Measurements from ENCODE around the gene GPR15LG. TPM values are rescaled to one million over a fixed set of nuclear protein-coding genes. Genes with fewer than 3 reads are reported as not detected.

The GPR15LG gene
- total RNA-seq, 1 experiment from 2014 or later: not detected

DNA sequence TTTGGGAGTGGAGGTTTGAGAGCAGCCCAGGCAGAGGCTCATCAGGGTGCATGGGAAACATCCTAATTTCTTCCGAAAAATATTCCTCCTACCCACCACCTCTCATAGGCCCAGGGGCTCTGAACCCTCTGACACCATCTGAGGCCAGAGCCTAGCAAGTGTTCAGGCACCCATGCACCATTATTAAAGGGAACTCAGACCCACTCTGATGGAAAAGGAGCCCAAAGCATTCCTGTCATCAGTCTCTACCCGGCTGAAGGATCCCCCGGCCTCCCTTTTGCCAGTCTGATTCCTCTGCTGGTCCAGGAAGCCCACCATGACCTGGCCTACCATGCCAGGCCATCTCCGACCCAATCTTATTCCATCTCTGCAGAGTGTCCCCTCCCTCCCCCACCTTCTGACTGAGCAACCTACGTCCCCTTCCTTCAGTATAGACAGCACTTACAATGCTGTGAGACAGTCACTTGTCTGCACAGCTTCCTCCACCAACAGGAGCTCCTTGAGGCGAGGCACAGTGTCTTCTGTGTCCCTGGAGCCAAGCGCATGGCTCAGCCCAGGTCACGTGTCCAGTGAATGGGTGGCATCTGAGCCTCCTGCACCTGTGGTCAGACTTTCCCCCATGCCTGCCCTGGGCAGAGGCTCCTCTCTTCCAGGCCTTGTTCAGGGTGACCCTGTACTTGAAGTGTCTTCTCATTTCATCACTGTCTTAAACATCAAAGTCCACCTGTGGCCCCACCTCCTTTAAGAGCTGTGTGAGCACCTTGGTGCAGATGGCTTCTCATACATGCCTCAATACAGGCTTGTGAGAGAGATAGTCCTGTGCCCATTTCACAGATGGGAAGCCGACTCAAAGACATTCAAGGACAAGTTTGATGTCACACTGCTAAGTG lies 889 bp upstream of the GPR15LG start:
- Histone ChIP-seq H3F3A (ENCODE audit: low read length, unreplicated experiment) (no peaks in the 10 kb centered on the region), H3K4me1 (ENCODE audit: insufficient read depth, low read length) (no peaks in the 10 kb centered on the region), H3K27me3 (ENCODE audit: low read length) (0 out of 2 replicates have a peak, but pooled peaks cover 8% of the 10 kb centered on the region), H3K9me2 (replicated peaks; ENCODE audit: low read length) (no peaks in the 10 kb centered on the region), H3K4me2 (ENCODE audit: low read length) (no peak overlapping the region), H3K27ac (ENCODE audit: low read length) (no peak overlapping the region), H3K4me3 (ENCODE audit: low read length) (no peak overlapping the region), H3K36me3 (ENCODE audit: low read depth, low read length) (no peaks in the 10 kb centered on the region), H3K9ac (ENCODE audit: low read length) (no peak overlapping the region), H2AFZ (ENCODE audit: low read length) (no peak overlapping the region), H3K79me2 (ENCODE audit: low read length) (no peaks in the 10 kb centered on the region), H3K9me3 (ENCODE audit: low read length) (no peaks in the 10 kb centered on the region), H4K20me1 (ENCODE audit: low read length) (no peaks in the 10 kb centered on the region)
- intact Hi-C loops (cut with micrococcal nuclease): no loop called here
- CTCF ChIA-PET: no interaction called here
- ATAC-seq (no peak), DNase-seq (no peak)
- TF ChIP-seq EZH2phosphoT487 (IDR thresholded peaks at IDR 0.05; ENCODE audit: borderline replicate concordance, low read length): no peak
- TF ChIP-seq, protein P1, sequence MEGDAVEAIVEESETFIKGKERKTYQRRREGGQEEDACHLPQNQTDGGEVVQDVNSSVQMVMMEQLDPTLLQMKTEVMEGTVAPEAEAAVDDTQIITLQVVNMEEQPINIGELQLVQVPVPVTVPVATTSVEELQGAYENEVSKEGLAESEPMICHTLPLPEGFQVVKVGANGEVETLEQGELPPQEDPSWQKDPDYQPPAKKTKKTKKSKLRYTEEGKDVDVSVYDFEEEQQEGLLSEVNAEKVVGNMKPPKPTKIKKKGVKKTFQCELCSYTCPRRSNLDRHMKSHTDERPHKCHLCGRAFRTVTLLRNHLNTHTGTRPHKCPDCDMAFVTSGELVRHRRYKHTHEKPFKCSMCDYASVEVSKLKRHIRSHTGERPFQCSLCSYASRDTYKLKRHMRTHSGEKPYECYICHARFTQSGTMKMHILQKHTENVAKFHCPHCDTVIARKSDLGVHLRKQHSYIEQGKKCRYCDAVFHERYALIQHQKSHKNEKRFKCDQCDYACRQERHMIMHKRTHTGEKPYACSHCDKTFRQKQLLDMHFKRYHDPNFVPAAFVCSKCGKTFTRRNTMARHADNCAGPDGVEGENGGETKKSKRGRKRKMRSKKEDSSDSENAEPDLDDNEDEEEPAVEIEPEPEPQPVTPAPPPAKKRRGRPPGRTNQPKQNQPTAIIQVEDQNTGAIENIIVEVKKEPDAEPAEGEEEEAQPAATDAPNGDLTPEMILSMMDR (conservative IDR thresholded peaks at IDR 0.05; ENCODE audit: low read depth, low read length): no peak
- no peak for TF ChIP-seq EZH2 (IDR thresholded peaks at IDR 0.05; ENCODE audit: low read length, unreplicated experiment)
- POLR2A ChIA-PET (ENCODE audit: unreplicated experiment): no interaction called here
- BruUV-seq (replicated peaks): no TSS peak

- H3K9ac ChIP-seq (ENCODE audit: low read length): no peak overlapping the region
- TF ChIP-seq EZH2phosphoT487 (IDR thresholded peaks at IDR 0.05; ENCODE audit: borderline replicate concordance, low read length) (no peak), EZH2 (IDR thresholded peaks at IDR 0.05; ENCODE audit: low read length, unreplicated experiment) (no peak)
- TF ChIP-seq, protein P1 (conservative IDR thresholded peaks at IDR 0.05; ENCODE audit: low read depth, low read length): no peak
- no peaks in the 10 kb centered on the region for H3K9me3 ChIP-seq (ENCODE audit: low read length)
- no TSS peak for BruUV-seq (replicated peaks)
- CTCF ChIA-PET: no interaction called here
- H3K27ac ChIP-seq (ENCODE audit: low read length): no peak overlapping the region
- H3K4me3 ChIP-seq (ENCODE audit: low read length): no peak overlapping the region
- no peaks in the 10 kb centered on the region for H3K4me1 ChIP-seq (ENCODE audit: insufficient read depth, low read length)
- no peaks in the 10 kb centered on the region for H3K79me2 ChIP-seq (ENCODE audit: low read length)
- ATAC-seq (no peak), DNase-seq (no peak)
- POLR2A ChIA-PET (ENCODE audit: unreplicated experiment): no interaction called here
- 0 out of 2 replicates have a peak, but pooled peaks cover 8% of the 10 kb centered on the region for H3K27me3 ChIP-seq (ENCODE audit: low read length)
- no peak overlapping the region for H3K4me2 ChIP-seq (ENCODE audit: low read length)
- no peak overlapping the region for H2AFZ ChIP-seq (ENCODE audit: low read length)
- H3F3A ChIP-seq (ENCODE audit: low read length, unreplicated experiment): no peaks in the 10 kb centered on the region
- no peaks in the 10 kb centered on the region for H3K9me2 ChIP-seq (replicated peaks; ENCODE audit: low read length)
- H3K36me3 ChIP-seq (ENCODE audit: low read depth, low read length): no peaks in the 10 kb centered on the region
- no peaks in the 10 kb centered on the region for H4K20me1 ChIP-seq (ENCODE audit: low read length)
- intact Hi-C loops (cut with micrococcal nuclease): no loop called here
Observed at GRCh38 chr10:84175436-84175835, 1.8 kb downstream of the GPR15LG start.

DNA sequence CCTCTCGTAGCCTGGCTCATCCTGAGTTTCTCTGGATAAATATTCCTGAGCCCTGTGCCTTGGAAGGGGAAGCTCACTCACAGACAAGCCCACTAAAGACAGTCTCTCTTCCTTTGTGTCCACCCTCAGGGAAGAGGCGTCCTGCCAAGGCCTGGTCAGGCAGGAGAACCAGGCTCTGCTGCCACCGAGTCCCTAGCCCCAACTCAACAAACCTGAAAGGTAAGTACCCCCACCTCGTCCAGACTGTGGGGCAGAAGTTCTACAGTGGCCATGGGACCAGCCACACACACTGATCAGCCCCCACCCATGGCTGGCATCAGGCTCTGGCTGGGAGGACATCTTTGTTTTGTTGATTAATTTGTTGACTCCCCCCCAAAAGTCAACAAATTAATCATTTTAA lies 2.8 kb downstream of the GPR15LG start:
- H3K27me3 ChIP-seq (ENCODE audit: low read length): 0 out of 2 replicates have a peak, but pooled peaks cover 8% of the 10 kb centered on the region
- POLR2A ChIA-PET (ENCODE audit: unreplicated experiment): no interaction called here
- DNase-seq (no peak), ATAC-seq (no peak)
- no peak overlapping the region for H3K4me3 ChIP-seq (ENCODE audit: low read length)
- TF ChIP-seq, protein P1 (conservative IDR thresholded peaks at IDR 0.05; ENCODE audit: low read depth, low read length): no peak
- TF ChIP-seq EZH2phosphoT487 (IDR thresholded peaks at IDR 0.05; ENCODE audit: borderline replicate concordance, low read length) (no peak), EZH2 (IDR thresholded peaks at IDR 0.05; ENCODE audit: low read length, unreplicated experiment) (no peak)
- no peak overlapping the region for H2AFZ ChIP-seq (ENCODE audit: low read length)
- no peaks in the 10 kb centered on the region for H3K9me2 ChIP-seq (replicated peaks; ENCODE audit: low read length)
- intact Hi-C loops (cut with micrococcal nuclease): no loop called here
- no peaks in the 10 kb centered on the region for H3K9me3 ChIP-seq (ENCODE audit: low read length)
- no peak overlapping the region for H3K27ac ChIP-seq (ENCODE audit: low read length)
- no peaks in the 10 kb centered on the region for H3K4me1 ChIP-seq (ENCODE audit: insufficient read depth, low read length)
- no TSS peak for BruUV-seq (replicated peaks)
- H4K20me1 ChIP-seq (ENCODE audit: low read length): no peaks in the 10 kb centered on the region
- no peaks in the 10 kb centered on the region for H3K36me3 ChIP-seq (ENCODE audit: low read depth, low read length)
- H3K4me2 ChIP-seq (ENCODE audit: low read length): no peak overlapping the region
- CTCF ChIA-PET: no interaction called here
- H3K79me2 ChIP-seq (ENCODE audit: low read length): no peaks in the 10 kb centered on the region
- no peaks in the 10 kb centered on the region for H3F3A ChIP-seq (ENCODE audit: low read length, unreplicated experiment)
- no peak overlapping the region for H3K9ac ChIP-seq (ENCODE audit: low read length)
